ENCODE measurements around the gene GMDS. TPM values are rescaled to one million over a fixed set of nuclear protein-coding genes. Genes with fewer than 3 reads are reported as not detected.
A peak's percentile ranks its signal among the peaks of the same experiment; 100 is the strongest.

Gene GMDS
- total and polyA plus RNA-seq, 2 experiments from 2014 or later: 6.3 to 17.7 TPM

DNA sequence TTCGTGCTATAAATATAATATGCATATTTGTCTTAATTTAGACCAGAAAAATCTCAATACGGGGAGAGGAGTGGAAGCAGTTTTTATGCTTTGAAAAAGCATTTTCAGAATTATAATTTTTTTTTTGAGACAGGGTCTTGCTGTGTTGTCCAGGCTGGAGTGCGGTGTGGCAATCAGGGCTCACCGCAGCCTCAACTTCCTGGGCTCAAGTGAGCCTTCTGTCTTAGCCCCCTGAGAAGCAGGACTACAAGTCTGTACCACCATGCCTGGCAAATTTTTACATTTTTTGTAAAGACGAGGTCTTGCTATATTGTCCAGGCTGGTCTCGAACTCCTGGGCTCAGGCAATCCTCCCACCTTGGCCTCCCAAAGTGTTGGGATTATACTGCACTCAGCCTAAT is 438.5 kb downstream of the GMDS start:
- Histone ChIP-seq H3K27ac (no peak overlapping the region), H3K36me3 (no peaks in the 10 kb centered on the region), H3K9me3 (ENCODE audit: low read depth) (no peaks in the 10 kb centered on the region), H3K4me3 (no peak overlapping the region), H3K27me3 (no peaks in the 10 kb centered on the region), H3K4me1 (ENCODE audit: low read depth) (no peaks in the 10 kb centered on the region)
- TF ChIP-seq, protein P1, sequence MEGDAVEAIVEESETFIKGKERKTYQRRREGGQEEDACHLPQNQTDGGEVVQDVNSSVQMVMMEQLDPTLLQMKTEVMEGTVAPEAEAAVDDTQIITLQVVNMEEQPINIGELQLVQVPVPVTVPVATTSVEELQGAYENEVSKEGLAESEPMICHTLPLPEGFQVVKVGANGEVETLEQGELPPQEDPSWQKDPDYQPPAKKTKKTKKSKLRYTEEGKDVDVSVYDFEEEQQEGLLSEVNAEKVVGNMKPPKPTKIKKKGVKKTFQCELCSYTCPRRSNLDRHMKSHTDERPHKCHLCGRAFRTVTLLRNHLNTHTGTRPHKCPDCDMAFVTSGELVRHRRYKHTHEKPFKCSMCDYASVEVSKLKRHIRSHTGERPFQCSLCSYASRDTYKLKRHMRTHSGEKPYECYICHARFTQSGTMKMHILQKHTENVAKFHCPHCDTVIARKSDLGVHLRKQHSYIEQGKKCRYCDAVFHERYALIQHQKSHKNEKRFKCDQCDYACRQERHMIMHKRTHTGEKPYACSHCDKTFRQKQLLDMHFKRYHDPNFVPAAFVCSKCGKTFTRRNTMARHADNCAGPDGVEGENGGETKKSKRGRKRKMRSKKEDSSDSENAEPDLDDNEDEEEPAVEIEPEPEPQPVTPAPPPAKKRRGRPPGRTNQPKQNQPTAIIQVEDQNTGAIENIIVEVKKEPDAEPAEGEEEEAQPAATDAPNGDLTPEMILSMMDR (IDR thresholded peaks at IDR 0.05; ENCODE audit: low read depth, low read length): no peak
- DNase-seq (ENCODE audit: low read depth in 1 of 2, low spot score in 1 of 2): no peak

DNA sequence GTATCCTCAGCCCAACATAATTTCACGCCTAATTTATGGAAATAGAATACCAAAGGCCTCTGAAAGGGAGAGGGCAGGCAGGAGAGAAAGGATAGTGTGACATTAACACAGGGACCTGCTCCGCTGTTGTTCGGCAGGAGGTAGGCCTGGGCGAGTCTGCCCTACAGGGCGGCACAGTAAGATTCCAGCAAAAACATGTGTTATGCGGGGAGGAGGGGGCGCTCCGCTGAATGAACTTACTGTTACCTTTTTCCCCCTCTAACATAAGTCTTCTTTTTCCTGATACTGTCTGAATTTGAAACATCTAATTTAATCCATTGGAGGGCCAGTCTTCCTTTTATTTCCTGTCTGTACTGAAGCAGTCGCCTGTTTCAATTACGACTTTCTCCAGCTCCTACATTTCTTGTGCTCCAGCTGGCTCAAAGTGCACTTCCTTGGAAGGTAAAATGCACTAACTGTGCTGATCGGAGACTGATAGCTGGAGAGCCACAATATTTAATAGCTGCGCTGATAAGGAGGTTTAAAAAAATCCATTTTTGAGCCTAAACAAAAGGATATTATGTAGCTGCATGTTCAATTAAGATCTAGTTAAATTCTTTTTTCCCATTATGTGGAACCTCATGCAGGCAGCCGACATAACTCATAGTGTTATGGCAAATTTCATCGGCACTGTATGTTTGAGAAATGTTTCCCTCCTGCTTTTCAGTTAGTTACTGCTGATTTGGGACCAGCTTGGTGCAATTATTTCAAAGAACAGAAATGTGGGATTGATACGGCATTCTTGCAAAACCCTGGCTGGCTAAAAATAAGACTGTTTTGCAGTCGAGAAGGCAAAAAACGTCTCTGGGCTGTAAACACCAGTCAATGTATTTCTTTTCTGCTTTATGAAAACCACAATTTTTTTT is 442.7 kb downstream of the GMDS start:
- Histone ChIP-seq H3K4me1 (ENCODE audit: low read depth) (no peaks in the 10 kb centered on the region), H3K9me3 (ENCODE audit: low read depth) (no peaks in the 10 kb centered on the region), H3K4me3 (no peak overlapping the region), H3K27me3 (no peaks in the 10 kb centered on the region), H3K27ac (no peak overlapping the region), H3K36me3 (no peaks in the 10 kb centered on the region)
- DNase-seq (ENCODE audit: low read depth in 1 of 2, low spot score in 1 of 2): peak in 1 of 2 donors; percentile 47
- TF ChIP-seq, protein P1 (IDR thresholded peaks at IDR 0.05; ENCODE audit: low read depth, low read length): no peak

DNA sequence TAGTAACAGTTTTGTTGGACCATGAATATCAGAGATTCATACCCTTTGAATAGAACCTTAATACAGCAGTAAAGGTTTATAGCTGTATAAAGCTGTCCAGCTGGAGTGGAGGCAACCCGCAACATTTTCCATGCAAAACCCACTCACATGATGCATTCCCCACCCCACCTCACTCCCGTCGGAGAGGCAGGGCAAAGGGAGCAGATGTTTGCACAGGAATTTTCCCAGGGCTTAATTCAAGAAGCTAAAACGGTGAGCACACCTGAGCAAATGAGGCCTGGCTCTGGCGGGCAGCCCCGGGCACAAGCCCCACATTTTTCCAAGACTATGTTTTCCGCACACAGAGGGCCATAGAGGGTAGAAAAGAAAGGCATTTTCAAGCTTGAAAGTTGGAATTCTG is 444.0 kb downstream of the GMDS start:
- Histone ChIP-seq H3K4me3 (no peak overlapping the region), H3K9me3 (ENCODE audit: low read depth) (no peaks in the 10 kb centered on the region), H3K27me3 (no peaks in the 10 kb centered on the region), H3K4me1 (ENCODE audit: low read depth) (no peaks in the 10 kb centered on the region), H3K36me3 (no peaks in the 10 kb centered on the region), H3K27ac (no peak overlapping the region)
- TF ChIP-seq, protein P1 (IDR thresholded peaks at IDR 0.05; ENCODE audit: low read depth, low read length): no peak
- DNase-seq (ENCODE audit: low read depth in 1 of 2, low spot score in 1 of 2): no peak

DNA sequence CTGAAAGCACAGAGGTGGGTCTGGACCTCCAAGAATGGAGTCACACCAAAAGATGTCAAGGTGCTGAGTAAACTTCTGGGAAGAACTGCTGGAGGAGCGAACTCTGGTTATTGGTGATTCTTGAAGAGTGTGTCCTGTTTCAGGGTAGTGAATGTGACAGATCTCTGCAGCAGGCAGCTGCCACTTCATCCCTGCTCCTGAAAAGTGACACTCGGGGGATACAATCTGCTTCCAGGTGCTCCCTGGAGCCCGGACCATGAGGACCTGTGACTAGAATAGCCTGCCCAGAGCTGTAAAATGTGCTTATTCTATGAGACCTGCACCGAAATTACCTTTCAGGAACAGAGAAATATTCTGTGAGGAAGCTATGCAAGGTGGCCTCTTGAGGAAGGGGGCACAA is 444.6 kb downstream of the GMDS start:
- Histone ChIP-seq H3K36me3 (no peaks in the 10 kb centered on the region), H3K9me3 (ENCODE audit: low read depth) (no peaks in the 10 kb centered on the region), H3K4me1 (ENCODE audit: low read depth) (no peaks in the 10 kb centered on the region), H3K27me3 (no peaks in the 10 kb centered on the region), H3K27ac (no peak overlapping the region), H3K4me3 (no peak overlapping the region)
- TF ChIP-seq, protein P1 (IDR thresholded peaks at IDR 0.05; ENCODE audit: low read depth, low read length): no peak
- DNase-seq (ENCODE audit: low read depth in 1 of 2, low spot score in 1 of 2): no peak

DNA sequence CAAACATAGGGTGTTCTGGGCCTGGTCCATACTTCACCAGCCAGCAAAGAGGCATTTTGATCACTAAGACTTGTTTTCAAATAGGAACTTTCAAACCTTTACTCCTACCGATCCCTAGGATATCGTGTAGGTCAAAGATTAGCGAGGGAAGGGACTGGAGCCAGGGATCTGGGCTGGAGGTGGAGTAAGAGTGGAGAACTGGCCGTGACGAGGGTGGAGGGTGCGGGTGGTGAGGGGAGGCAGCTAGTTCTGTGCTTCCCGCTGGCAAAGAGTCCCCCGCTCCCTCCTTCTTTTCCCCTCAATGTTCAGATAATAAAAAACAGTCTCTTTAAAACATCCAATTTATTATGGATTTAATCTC is 446.5 kb downstream of the GMDS start:
- no peaks in the 10 kb centered on the region for H3K36me3 ChIP-seq
- no peaks in the 10 kb centered on the region for H3K4me1 ChIP-seq (ENCODE audit: low read depth)
- H3K9me3 ChIP-seq (ENCODE audit: low read depth): no peaks in the 10 kb centered on the region
- TF ChIP-seq, protein P1 (IDR thresholded peaks at IDR 0.05; ENCODE audit: low read depth, low read length): no peak
- no peaks in the 10 kb centered on the region for H3K27me3 ChIP-seq
- H3K4me3 ChIP-seq: no peak overlapping the region
- H3K27ac ChIP-seq: no peak overlapping the region
- no peak for DNase-seq (ENCODE audit: low read depth in 1 of 2, low spot score in 1 of 2)
